K562 (cell line): Measurements from ENCODE around the gene ATP10B.

ENCODE experiments used
- BACH1 ChIP-seq: fragments of 200-800 bp; sonication (Bioruptor generic); IDR thresholded peaks from 2 replicates; pipeline ENCODE4 v1.6.1; 2016; ENCODE audit warnings: missing genetic modification characterization, missing compliant biosample characterization
- POLR2AphosphoS2 ChIP-seq: IDR thresholded peaks from 2 replicates; pipeline ENCODE4 v1.6.1; 2012; ENCODE audit warnings: low read length, improper control_type of control experiment
- RERE ChIP-seq: sonication (generic); formaldehyde crosslinking; IDR thresholded peaks from 2 replicates; pipeline ENCODE4 v1.8.0; 2023; ENCODE audit warnings: missing genetic modification reagents, mild to moderate bottlenecking, borderline replicate concordance
- RHOXF2B ChIP-seq: fragments of 250-450 bp; sonication (Bioruptor Pico); conservative IDR thresholded peaks from 2 replicates; pipeline ENCODE4 v1.5.1; 2021

GRCh38 chr5:160523502-160524163, 328.4 kb downstream of the ATP10B start:
- TF ChIP-seq POLR2AphosphoS2 (no peak), BACH1 (tag) (no peak), RHOXF2B (no peak), RERE (CRISPR knock-in tag) (no peak)
